ENCODE results near the gene CACNA2D3. TPM values are rescaled to one million over a fixed set of nuclear protein-coding genes. Genes with fewer than 3 reads are reported as not detected.

CACNA2D3 gene
- total RNA-seq, 6 experiments from 2014 or later, result 0.14 to 0.23 (median 0.19) TPM; not detected in 2

GRCh38 chr3:54085936-54086335, 36.4 kb upstream of the CACNA2D3 start:
- H3K9me3 Mint-ChIP-seq, result peaks cover 26% of the 10 kb centered on the region
- DNase-seq, result no peak
- no peaks in the 10 kb centered on the region; the same call in 1 of the 2 replicates for H3K27me3 Mint-ChIP-seq (ENCODE audit: insufficient read depth)
- H3K27ac Mint-ChIP-seq, result no peak overlapping the region
- TF ChIP-seq CTCF (IDR thresholded peaks at IDR 0.05), result no peak
- H3K4me3 Mint-ChIP-seq, result no peak overlapping the region
- H3K4me1 Mint-ChIP-seq (ENCODE audit: low read depth), result no peaks in the 10 kb centered on the region
- H3K36me3 Mint-ChIP-seq (ENCODE audit: low read depth), result no peaks in the 10 kb centered on the region

DNA sequence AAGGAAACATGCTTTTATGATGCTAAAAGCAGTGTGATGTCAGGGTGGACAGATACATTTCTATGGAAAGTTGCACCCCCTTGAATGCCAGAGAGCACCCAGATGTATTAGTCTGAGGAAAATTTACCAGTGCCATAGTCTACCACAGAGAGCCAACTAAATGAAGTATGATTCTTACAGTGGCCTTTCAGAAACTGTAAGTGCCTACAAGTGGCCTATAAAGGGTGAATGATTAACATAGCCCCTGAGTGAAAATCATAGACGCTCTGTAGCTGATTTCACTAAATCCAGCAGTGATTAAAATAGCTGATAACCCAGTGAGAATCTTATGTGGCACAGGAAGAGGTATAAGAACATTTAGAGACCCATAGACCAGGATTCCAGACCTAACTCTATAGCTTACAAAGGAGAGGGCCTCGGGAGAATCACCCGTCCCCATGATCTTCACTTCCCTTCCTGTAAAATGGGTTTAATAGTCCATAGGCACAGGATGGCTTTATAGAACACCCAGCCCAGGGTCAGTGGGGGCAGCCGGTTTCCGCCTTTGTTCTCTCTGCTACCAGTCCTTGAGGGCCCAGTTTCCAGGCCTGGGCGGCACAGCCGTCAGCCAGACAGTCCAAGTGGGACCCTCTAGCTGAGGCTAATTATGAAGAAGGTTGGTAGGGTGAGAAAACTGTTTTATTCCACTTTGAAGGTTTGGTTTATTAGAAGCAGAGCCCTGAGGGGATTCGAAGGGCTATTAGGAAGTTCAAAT, 35.5 kb upstream of the CACNA2D3 start:
- no peak for TF ChIP-seq CTCF (IDR thresholded peaks at IDR 0.05)
- Mint-ChIP-seq H3K9me3 (peaks cover 22% of the 10 kb centered on the region), H3K27me3 (ENCODE audit: insufficient read depth) (no peaks in the 10 kb centered on the region; the same call in 1 of the 2 replicates), H3K36me3 (ENCODE audit: low read depth) (no peaks in the 10 kb centered on the region), H3K4me1 (ENCODE audit: low read depth) (no peaks in the 10 kb centered on the region), H3K4me3 (no peak overlapping the region), H3K27ac (no peak overlapping the region)
- no peak for DNase-seq

- Mint-ChIP-seq H3K27me3 (ENCODE audit: insufficient read depth) (no peaks in the 10 kb centered on the region; the same call in 1 of the 2 replicates), H3K4me3 (no peak overlapping the region)
- no peak for DNase-seq
Observed at GRCh38 chr3:54087581-54088410, 34.6 kb upstream of the CACNA2D3 start.

DNA sequence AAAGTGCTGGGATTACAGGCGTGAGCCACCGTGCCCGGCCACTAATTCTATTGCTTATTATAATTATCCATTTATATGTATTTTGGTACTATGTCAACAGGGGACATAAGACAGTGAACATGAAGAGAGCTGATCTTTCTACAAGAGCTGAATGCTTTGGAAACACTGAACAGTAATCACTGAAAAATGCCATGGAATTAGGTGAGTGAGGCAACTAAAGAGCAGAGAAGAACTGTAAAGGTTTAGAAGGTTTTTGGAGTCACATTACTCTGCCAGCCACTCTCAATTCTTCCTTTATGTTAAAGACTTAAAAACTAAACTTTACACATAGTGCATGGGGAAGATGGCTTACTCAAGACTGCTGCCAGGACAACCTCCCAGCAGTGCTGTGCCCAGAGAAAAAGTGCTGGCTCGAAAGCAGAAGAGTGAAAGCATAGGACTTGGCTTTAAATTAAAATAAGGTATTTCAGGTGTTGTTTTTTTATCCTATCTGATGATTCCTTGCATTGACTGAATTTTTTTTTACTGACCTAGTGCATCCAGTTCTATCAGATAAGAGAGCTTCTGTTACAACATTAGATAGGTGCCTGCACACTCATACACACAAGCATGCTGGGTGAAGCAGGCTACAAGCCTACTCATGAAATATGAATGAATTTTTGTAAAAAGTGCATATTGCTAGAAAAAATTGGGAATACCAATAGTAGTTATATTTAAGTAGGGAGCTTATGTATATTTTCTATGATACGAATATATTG, 28.7 kb upstream of the CACNA2D3 start:
- TF ChIP-seq CTCF (IDR thresholded peaks at IDR 0.05), result no peak
- Mint-ChIP-seq H3K36me3 (ENCODE audit: low read depth) (no peaks in the 10 kb centered on the region), H3K27ac (no peak overlapping the region), H3K4me1 (ENCODE audit: low read depth) (no peaks in the 10 kb centered on the region), H3K27me3 (ENCODE audit: insufficient read depth) (no peaks in the 10 kb centered on the region; the same call in 1 of the 2 replicates), H3K4me3 (no peak overlapping the region), H3K9me3 (peaks cover 14% of the 10 kb centered on the region)
- DNase-seq, result no peak

More at GRCh38 chr3:54087581-54088410, 34.6 kb upstream of the CACNA2D3 start:
- peaks cover 21% of the 10 kb centered on the region for H3K9me3 Mint-ChIP-seq
- no peak for TF ChIP-seq CTCF (IDR thresholded peaks at IDR 0.05)
- no peaks in the 10 kb centered on the region for H3K4me1 Mint-ChIP-seq (ENCODE audit: low read depth)
- H3K36me3 Mint-ChIP-seq (ENCODE audit: low read depth), result no peaks in the 10 kb centered on the region
- H3K27ac Mint-ChIP-seq, result no peak overlapping the region

- H3K4me1 Mint-ChIP-seq (ENCODE audit: low read depth), result no peaks in the 10 kb centered on the region
- no peak overlapping the region for H3K27ac Mint-ChIP-seq
- H3K4me3 Mint-ChIP-seq, result no peak overlapping the region
- peaks cover 14% of the 10 kb centered on the region for H3K9me3 Mint-ChIP-seq
- DNase-seq, result no peak
- TF ChIP-seq CTCF (IDR thresholded peaks at IDR 0.05), result no peak
- no peaks in the 10 kb centered on the region; the same call in 1 of the 2 replicates for H3K27me3 Mint-ChIP-seq (ENCODE audit: insufficient read depth)
- H3K36me3 Mint-ChIP-seq (ENCODE audit: low read depth), result no peaks in the 10 kb centered on the region
Observed at GRCh38 chr3:54094926-54095325, 27.4 kb upstream of the CACNA2D3 start.
